Gastrocnemius medialis (tissue), 4 donors: ENCODE results near the gene HINFP.

Experiments used
- POLR2A ChIP-seq, 2 donors: fragments of 450-650 bp; IDR thresholded peaks; one replicate each; pipeline ENCODE4 v1.6.1; 2017; ENCODE audit warnings: antibody characterized with exemption in 2 of 2, mild to moderate bottlenecking in 2 of 2, moderate library complexity in 2 of 2
- TF ChIP-seq, protein P1 (sequence below), 5 experiments: fragments of 450-650 bp in 3 of 5; fragments of 200-600 bp in 2 of 5; sonication (generic) in 2 of 5; IDR thresholded peaks in 4 of 5; conservative IDR thresholded peaks in 1 of 5; 1 replicate in 4 of 5; 2 replicates in 1 of 5; pipeline ENCODE4 v1.5.1; 2016 to 2019; ENCODE audit warnings: antibody characterized with exemption in 5 of 5, mild to moderate bottlenecking in 3 of 5, moderate library complexity in 3 of 5

DNA sequence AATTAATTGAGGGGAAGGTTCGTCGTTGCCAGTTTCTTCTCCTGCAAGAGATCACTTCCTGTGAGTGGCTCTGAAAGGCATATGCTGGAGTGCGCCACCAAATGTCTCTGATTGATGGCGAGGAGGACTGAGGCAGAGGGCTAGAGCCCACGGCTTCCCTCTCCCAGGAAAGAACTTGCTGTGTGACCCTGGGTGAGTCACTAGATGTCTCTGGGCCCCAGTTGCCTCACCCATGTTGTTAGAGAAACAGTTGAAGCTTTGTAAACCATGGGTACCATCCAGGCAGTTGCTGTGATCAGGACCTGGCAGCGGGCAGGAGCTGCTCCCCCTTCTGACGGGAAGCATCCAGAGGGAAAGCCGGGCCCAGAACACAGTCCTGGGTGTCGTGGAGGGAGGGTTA lies 30.7 kb downstream of the HINFP start:
- TF ChIP-seq, protein P1, sequence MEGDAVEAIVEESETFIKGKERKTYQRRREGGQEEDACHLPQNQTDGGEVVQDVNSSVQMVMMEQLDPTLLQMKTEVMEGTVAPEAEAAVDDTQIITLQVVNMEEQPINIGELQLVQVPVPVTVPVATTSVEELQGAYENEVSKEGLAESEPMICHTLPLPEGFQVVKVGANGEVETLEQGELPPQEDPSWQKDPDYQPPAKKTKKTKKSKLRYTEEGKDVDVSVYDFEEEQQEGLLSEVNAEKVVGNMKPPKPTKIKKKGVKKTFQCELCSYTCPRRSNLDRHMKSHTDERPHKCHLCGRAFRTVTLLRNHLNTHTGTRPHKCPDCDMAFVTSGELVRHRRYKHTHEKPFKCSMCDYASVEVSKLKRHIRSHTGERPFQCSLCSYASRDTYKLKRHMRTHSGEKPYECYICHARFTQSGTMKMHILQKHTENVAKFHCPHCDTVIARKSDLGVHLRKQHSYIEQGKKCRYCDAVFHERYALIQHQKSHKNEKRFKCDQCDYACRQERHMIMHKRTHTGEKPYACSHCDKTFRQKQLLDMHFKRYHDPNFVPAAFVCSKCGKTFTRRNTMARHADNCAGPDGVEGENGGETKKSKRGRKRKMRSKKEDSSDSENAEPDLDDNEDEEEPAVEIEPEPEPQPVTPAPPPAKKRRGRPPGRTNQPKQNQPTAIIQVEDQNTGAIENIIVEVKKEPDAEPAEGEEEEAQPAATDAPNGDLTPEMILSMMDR (IDR thresholded peaks at IDR 0.05 in 4 of 5, conservative IDR thresholded peaks at IDR 0.05 in 1 of 5): no peak
- no peak for TF ChIP-seq POLR2A (IDR thresholded peaks at IDR 0.05)
